Measurements from ENCODE around the gene HIPK3. TPM values are rescaled to one million over a fixed set of nuclear protein-coding genes. Genes with fewer than 3 reads are reported as not detected.

Gene HIPK3
- total RNA-seq, 4 donors from 2014 or later = 244 to 362 (median 344) TPM

DNA sequence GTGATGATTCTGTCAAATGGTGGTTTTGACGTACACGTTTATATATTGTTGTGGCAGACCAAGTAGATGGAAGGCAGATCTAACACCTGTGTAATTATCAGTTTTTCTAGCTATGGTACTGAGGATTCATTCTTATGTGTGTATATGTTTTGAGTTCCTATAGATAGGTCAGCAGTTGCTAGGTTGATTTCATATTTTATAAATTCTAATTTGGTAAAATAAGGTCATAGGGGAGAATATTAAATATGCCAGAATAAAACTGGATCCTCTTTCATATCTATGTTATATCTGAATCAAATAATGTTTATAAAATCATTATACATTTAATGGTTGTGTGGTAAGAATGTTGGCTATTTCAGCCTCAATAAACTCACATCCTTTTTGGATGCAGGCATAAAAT is 27.6 kb downstream of the HIPK3 start:
- 85% methylated on average over 2 of the region's 2 CpGs for WGBS
- no peak for DNase-seq (ENCODE audit: extremely low spot score)
- no peak for TF ChIP-seq EP300 (IDR thresholded peaks at IDR 0.05)
- TF ChIP-seq POLR2AphosphoS5 (IDR thresholded peaks at IDR 0.05) = no peak
- TF ChIP-seq, protein P1, sequence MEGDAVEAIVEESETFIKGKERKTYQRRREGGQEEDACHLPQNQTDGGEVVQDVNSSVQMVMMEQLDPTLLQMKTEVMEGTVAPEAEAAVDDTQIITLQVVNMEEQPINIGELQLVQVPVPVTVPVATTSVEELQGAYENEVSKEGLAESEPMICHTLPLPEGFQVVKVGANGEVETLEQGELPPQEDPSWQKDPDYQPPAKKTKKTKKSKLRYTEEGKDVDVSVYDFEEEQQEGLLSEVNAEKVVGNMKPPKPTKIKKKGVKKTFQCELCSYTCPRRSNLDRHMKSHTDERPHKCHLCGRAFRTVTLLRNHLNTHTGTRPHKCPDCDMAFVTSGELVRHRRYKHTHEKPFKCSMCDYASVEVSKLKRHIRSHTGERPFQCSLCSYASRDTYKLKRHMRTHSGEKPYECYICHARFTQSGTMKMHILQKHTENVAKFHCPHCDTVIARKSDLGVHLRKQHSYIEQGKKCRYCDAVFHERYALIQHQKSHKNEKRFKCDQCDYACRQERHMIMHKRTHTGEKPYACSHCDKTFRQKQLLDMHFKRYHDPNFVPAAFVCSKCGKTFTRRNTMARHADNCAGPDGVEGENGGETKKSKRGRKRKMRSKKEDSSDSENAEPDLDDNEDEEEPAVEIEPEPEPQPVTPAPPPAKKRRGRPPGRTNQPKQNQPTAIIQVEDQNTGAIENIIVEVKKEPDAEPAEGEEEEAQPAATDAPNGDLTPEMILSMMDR (IDR thresholded peaks at IDR 0.05) = no peak
- TF ChIP-seq POLR2A (IDR thresholded peaks at IDR 0.05; ENCODE audit: low read depth) = no peak
- Histone ChIP-seq H3K9me3 (no peaks in the 10 kb centered on the region), H3K27me3 (no peaks in the 10 kb centered on the region), H3K4me3 (no peak overlapping the region), H3K4me1 (peaks cover 34 to 88% (median 72%) of the 10 kb centered on the region in 4 donors), H3K27ac (replicated peaks in 1 of 4) (no peak overlapping the region), H3K36me3 (peaks cover 0 to 28% (median 5%) of the 10 kb centered on the region in 4 donors)
- intact Hi-C loops (cut with DNase I) = no loop called here

DNA sequence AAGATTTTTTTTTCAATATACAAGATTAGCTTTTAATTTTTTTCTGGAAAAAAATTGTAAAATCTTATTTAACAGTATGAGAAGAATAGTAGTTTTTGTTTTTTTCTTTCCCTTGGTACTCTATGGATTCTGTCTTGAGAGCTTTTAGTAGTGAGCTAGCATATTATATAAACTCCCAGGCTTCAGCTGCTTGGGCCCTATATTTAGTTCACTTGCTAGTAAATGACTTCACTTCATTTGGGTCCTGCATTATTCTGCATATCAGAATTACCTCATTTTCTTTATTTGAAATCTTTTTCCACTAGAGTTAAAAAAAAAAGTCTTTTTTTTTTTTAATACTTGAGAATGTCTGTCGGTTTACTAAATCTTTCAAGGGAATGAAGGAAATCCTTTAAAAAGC is 33.1 kb downstream of the HIPK3 start:
- H3K4me3 ChIP-seq = no peak overlapping the region
- no peaks in the 10 kb centered on the region for H3K27me3 ChIP-seq
- TF ChIP-seq POLR2A (IDR thresholded peaks at IDR 0.05; ENCODE audit: low read depth) (no peak), EP300 (IDR thresholded peaks at IDR 0.05) (no peak)
- DNase-seq (ENCODE audit: extremely low spot score) = no peak
- H3K4me1 ChIP-seq = peaks cover 61 to 94% (median 91%) of the 10 kb centered on the region in 4 donors
- H3K36me3 ChIP-seq = peaks cover 0 to 28% (median 10%) of the 10 kb centered on the region in 4 donors
- WGBS = 38% methylated on average over 1 of the region's 1 CpG
- H3K9me3 ChIP-seq = no peaks in the 10 kb centered on the region
- peak overlapping the region; percentile 69 to 79 (median 76) for H3K27ac ChIP-seq (replicated peaks in 1 of 4)
- intact Hi-C loops (cut with DNase I) = no loop called here

DNA sequence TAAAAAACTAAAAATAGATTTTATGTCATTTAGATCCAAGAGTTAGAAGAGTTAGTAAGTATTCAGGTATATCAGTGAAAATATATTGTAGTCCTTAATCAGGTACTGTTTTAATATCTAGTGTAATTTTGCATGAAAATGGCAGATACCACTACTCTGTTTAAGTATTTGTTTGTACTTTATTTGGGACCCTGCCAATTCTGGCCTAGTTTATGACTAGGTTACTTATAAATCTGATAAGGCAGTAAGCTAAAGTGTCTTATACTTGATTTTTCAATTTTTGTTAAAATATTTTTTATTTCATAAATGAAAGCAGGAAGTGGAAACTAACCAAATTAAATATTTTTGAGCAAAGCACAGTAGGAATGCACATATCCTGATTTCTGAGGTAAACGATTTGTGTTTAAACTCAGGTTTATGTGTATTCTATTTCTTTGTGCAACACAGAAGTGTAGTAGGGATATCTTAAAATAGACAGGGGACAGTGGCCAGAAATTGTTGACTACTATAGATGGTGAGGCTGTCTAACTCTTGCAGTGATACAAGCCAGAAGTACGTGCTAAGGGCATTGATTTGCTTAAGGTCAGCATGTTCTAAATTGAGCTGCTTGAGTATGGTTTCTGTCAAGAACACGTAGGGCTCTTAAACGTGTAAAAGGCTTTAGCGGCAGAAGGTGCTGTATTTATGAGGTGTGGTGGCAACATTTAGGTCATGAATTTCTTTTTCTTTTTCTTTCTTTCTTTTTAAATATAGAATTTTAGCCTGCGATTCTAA is 34.0 kb downstream of the HIPK3 start:
- DNase-seq (ENCODE audit: extremely low spot score) = no peak
- intact Hi-C loops (cut with DNase I) = no loop called here
- TF ChIP-seq EP300 (IDR thresholded peaks at IDR 0.05) (peak; percentile 75), POLR2AphosphoS5 (IDR thresholded peaks at IDR 0.05) (peak; percentile 82 to 96), POLR2A (IDR thresholded peaks at IDR 0.05; ENCODE audit: low read depth) (no peak)
- TF ChIP-seq, protein P1 (IDR thresholded peaks at IDR 0.05) = no peak
- Histone ChIP-seq H3K27me3 (no peaks in the 10 kb centered on the region), H3K36me3 (peaks cover 0 to 28% (median 10%) of the 10 kb centered on the region in 4 donors), H3K27ac (replicated peaks in 1 of 4) (peak overlapping the region; percentile 69 to 79 (median 76)), H3K4me1 (peaks cover 62 to 95% (median 92%) of the 10 kb centered on the region in 4 donors), H3K4me3 (peak overlapping the region in 3 of 4 donors; percentile 17 to 27 (median 23)), H3K9me3 (no peaks in the 10 kb centered on the region)
- 34% methylated on average over 6 of the region's 6 CpGs for WGBS

DNA sequence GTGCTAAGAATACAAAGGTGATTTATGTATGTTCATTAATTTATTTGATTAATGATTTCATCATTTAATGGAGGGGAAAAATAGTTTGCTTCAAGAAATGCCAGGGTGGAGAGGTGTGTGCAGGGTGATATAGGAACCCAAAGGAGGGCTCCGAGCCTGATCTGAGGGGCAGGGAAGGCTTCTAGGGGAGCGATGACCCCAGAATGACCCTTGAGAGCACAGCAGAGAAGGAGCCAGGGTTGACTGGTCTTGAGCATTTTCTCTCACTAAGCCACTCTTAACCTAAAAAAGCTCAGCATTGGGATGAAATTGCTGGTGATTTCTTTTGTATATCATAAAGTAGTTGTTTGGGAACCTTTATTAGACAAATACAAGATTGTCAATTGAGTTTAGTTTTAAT is 35.1 kb downstream of the HIPK3 start:
- Histone ChIP-seq H3K4me1 (peaks cover 68 to 94% (median 92%) of the 10 kb centered on the region in 4 donors), H3K9me3 (no peaks in the 10 kb centered on the region), H3K36me3 (peaks cover 0 to 18% (median 5%) of the 10 kb centered on the region in 4 donors), H3K27ac (replicated peaks in 1 of 4) (peak overlapping the region; percentile 69 to 79 (median 76)), H3K27me3 (no peaks in the 10 kb centered on the region), H3K4me3 (no peak overlapping the region)
- intact Hi-C loops (cut with DNase I) = no loop called here
- 80% methylated on average over 2 of the region's 2 CpGs for WGBS
- no peak for DNase-seq (ENCODE audit: extremely low spot score)
- TF ChIP-seq EP300 (IDR thresholded peaks at IDR 0.05) (no peak), POLR2A (IDR thresholded peaks at IDR 0.05; ENCODE audit: low read depth) (no peak), POLR2AphosphoS5 (IDR thresholded peaks at IDR 0.05) (no peak)
- TF ChIP-seq, protein P1 (IDR thresholded peaks at IDR 0.05) = no peak

DNA sequence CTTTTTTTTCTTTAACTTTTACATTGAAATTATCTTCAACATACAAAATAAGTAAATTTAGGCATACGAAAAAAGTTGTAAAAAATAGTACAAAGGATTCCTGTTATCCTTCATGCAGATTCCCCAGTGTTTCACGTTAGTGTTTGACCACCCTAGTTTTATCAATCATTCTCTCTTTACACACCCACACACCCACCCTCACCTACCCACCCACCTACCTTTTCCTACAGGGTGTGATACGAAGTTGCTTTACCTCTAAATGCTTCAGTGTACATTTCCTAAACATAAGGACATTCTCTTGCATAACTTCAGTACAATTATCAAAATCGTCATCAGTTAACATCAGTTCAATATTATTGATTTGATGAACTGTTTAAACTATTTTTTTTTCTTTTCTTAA is 37.0 kb downstream of the HIPK3 start:
- Histone ChIP-seq H3K4me3 (no peak overlapping the region), H3K27me3 (no peaks in the 10 kb centered on the region), H3K27ac (replicated peaks in 1 of 4) (peak overlapping the region in 2 of 4 donors; percentile 1 to 32), H3K9me3 (no peaks in the 10 kb centered on the region), H3K36me3 (peaks cover 0 to 17% (median 3%) of the 10 kb centered on the region in 4 donors), H3K4me1 (peaks cover 54 to 80% (median 75%) of the 10 kb centered on the region in 4 donors)
- intact Hi-C loops (cut with DNase I) = no loop called here
- no peak for TF ChIP-seq POLR2AphosphoS5 (IDR thresholded peaks at IDR 0.05)
- no peak for TF ChIP-seq EP300 (IDR thresholded peaks at IDR 0.05)
- TF ChIP-seq POLR2A (IDR thresholded peaks at IDR 0.05; ENCODE audit: low read depth) = no peak
- TF ChIP-seq, protein P1 (IDR thresholded peaks at IDR 0.05) = no peak
- DNase-seq (ENCODE audit: extremely low spot score) = no peak
- WGBS = 80% methylated on average over 4 of the region's 4 CpGs

All from esophagus muscularis mucosa (tissue), 4 donors.